ES-I3 (cell line): ENCODE measurements around the gene PANX1.

Experiments used
- H3K36me3 ChIP-seq: 2 replicates; pipeline ENCODE4 v1.6.1; 2013; ENCODE audit warnings: mild to moderate bottlenecking, low read length, control low read depth, moderate library complexity; ENCODE audit not compliant: insufficient read depth
- H3K4me1 ChIP-seq: 2 replicates; pipeline ENCODE4 v1.6.1; 2013; ENCODE audit warnings: mild to moderate bottlenecking, control low read depth, low read length; ENCODE audit not compliant: insufficient read depth
- H3K9ac ChIP-seq: 2 replicates; pipeline ENCODE4 v1.6.1; 2013; ENCODE audit warnings: low read depth, mild to moderate bottlenecking, low read length, moderate library complexity
- H3K9me3 ChIP-seq: 2 replicates; pipeline ENCODE4 v1.6.1; 2013; ENCODE audit warnings: mild to moderate bottlenecking, low read length, moderate library complexity; ENCODE audit not compliant: control insufficient read depth, insufficient read depth

Gene PANX1

GRCh38 chr11:94132823-94133408 lies 4.3 kb downstream of the PANX1 start:
- no peaks in the 10 kb centered on the region for H3K9me3 ChIP-seq
- peaks cover 38% of the 10 kb centered on the region for H3K4me1 ChIP-seq
- H3K36me3 ChIP-seq = no peaks in the 10 kb centered on the region
- no peak overlapping the region for H3K9ac ChIP-seq

GRCh38 chr11:94133752-94134151 lies 5.1 kb downstream of the PANX1 start:
- Histone ChIP-seq H3K36me3 (no peaks in the 10 kb centered on the region), H3K4me1 (peaks cover 38% of the 10 kb centered on the region), H3K9me3 (no peaks in the 10 kb centered on the region), H3K9ac (no peak overlapping the region)

- H3K9ac ChIP-seq = no peak overlapping the region
- no peaks in the 10 kb centered on the region for H3K36me3 ChIP-seq
- H3K4me1 ChIP-seq = peaks cover 38% of the 10 kb centered on the region
- H3K9me3 ChIP-seq = no peaks in the 10 kb centered on the region
Measured at GRCh38 chr11:94134651-94135512, 6.2 kb downstream of the PANX1 start.

GRCh38 chr11:94139416-94139815 lies 10.8 kb downstream of the PANX1 start:
- no peaks in the 10 kb centered on the region for H3K36me3 ChIP-seq
- peaks cover 25% of the 10 kb centered on the region for H3K4me1 ChIP-seq
- H3K9me3 ChIP-seq = no peaks in the 10 kb centered on the region
- no peak overlapping the region for H3K9ac ChIP-seq

- Histone ChIP-seq H3K4me1 (peaks cover 19% of the 10 kb centered on the region), H3K9me3 (no peaks in the 10 kb centered on the region), H3K36me3 (no peaks in the 10 kb centered on the region), H3K9ac (no peak overlapping the region)
Measured at GRCh38 chr11:94140154-94140655, 11.6 kb downstream of the PANX1 start.

GRCh38 chr11:94141511-94142307 lies 13.1 kb downstream of the PANX1 start:
- H3K9me3 ChIP-seq = no peaks in the 10 kb centered on the region
- H3K9ac ChIP-seq = no peak overlapping the region
- peaks cover 15% of the 10 kb centered on the region for H3K4me1 ChIP-seq
- no peaks in the 10 kb centered on the region for H3K36me3 ChIP-seq

GRCh38 chr11:94142308-94143281 lies 14.0 kb downstream of the PANX1 start:
- Histone ChIP-seq H3K9ac (no peak overlapping the region), H3K4me1 (peaks cover 15% of the 10 kb centered on the region), H3K9me3 (no peaks in the 10 kb centered on the region), H3K36me3 (no peaks in the 10 kb centered on the region)

- no peak overlapping the region for H3K9ac ChIP-seq
- peaks cover 15% of the 10 kb centered on the region for H3K4me1 ChIP-seq
- H3K36me3 ChIP-seq = no peaks in the 10 kb centered on the region
- H3K9me3 ChIP-seq = no peaks in the 10 kb centered on the region
Measured at GRCh38 chr11:94144216-94144615, 15.6 kb downstream of the PANX1 start.

GRCh38 chr11:94144664-94145063 lies 16.0 kb downstream of the PANX1 start:
- Histone ChIP-seq H3K4me1 (peaks cover 15% of the 10 kb centered on the region), H3K36me3 (no peaks in the 10 kb centered on the region), H3K9ac (no peak overlapping the region), H3K9me3 (no peaks in the 10 kb centered on the region)

GRCh38 chr11:94145431-94145830 lies 16.8 kb downstream of the PANX1 start:
- no peak overlapping the region for H3K9ac ChIP-seq
- H3K36me3 ChIP-seq = no peaks in the 10 kb centered on the region
- no peaks in the 10 kb centered on the region for H3K9me3 ChIP-seq
- H3K4me1 ChIP-seq = peaks cover 15% of the 10 kb centered on the region

- no peaks in the 10 kb centered on the region for H3K36me3 ChIP-seq
- H3K4me1 ChIP-seq = peaks cover 15% of the 10 kb centered on the region
- no peak overlapping the region for H3K9ac ChIP-seq
- no peaks in the 10 kb centered on the region for H3K9me3 ChIP-seq
Measured at GRCh38 chr11:94145916-94146315, 17.3 kb downstream of the PANX1 start.

GRCh38 chr11:94147433-94147845 lies 18.8 kb downstream of the PANX1 start:
- Histone ChIP-seq H3K4me1 (peaks cover 19% of the 10 kb centered on the region), H3K9me3 (no peaks in the 10 kb centered on the region), H3K36me3 (no peaks in the 10 kb centered on the region), H3K9ac (no peak overlapping the region)

- Histone ChIP-seq H3K36me3 (no peaks in the 10 kb centered on the region), H3K9me3 (no peaks in the 10 kb centered on the region), H3K4me1 (peaks cover 21% of the 10 kb centered on the region), H3K9ac (no peak overlapping the region)
Measured at GRCh38 chr11:94148189-94148588, 19.5 kb downstream of the PANX1 start.
